Activated CD8-positive, alpha-beta memory T cell treated with anti-CD3 and anti-CD28 coated beads for 1 hour (primary cell): ENCODE data around the gene MRPS34.

Source experiments
- DNase-seq, 2 donors: peaks; one replicate each; pipeline ENCODE4 v3.0.0-alpha.2; 2020; ENCODE audit warnings: low read depth in 1 of 2; ENCODE audit errors: extremely low read depth in 1 of 2

The MRPS34 gene

GRCh38 chr16:1782408-1783264 is 9.7 kb upstream of the MRPS34 start, which contains the start of the genes NUBP2 and SPSB3:
TSS of gene NUBP2 (plus strand) at chr16:1782960. CDS start at chr16:1783021, 61 bp downstream.
TSS of gene SPSB3 (minus strand) at chr16:1782571. CDS start at chr16:1781483, 1,088 bp downstream.
- peak; percentile 94 for DNase-seq

DNA sequence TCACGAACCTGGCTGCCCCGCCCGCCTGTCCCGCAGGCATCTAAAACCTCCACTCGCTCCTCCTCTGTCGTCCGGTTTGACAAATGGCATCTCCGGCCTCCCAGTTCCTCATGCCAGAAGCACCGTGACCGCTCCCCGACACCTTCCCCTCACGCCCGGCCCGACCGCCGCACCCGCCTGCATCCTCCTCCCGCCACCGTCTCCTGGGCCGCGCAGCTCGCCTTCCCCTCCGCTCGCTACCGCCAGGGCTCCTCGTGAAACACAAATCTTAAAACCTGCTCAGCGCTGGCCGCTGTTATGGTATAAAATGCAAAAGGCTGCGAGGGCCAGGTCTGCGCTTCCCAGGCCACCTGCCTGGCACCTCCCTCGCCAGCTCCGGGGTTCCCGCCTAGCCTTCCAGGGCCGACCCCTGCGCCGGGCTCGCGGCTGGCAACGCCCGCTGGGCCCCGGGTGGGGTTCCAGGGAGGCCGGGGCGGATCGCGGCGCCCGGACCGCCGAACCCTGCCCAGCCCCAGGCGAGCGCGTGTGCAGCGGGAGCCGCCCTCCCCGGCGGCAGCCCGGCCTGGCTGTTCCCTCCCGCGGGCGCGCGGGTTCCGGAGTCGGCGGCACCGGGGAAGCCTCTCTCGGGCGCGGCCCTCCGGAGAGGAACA is 8.9 kb upstream of the MRPS34 start:
- no peak for DNase-seq

GRCh38 chr16:1781254-1781653 is 8.3 kb upstream of the MRPS34 start:
- no peak for DNase-seq

GRCh38 chr16:1780677-1781072 is 7.7 kb upstream of the MRPS34 start:
- DNase-seq: no peak

GRCh38 chr16:1779741-1780676 is 7.1 kb upstream of the MRPS34 start:
- DNase-seq: no peak

DNA sequence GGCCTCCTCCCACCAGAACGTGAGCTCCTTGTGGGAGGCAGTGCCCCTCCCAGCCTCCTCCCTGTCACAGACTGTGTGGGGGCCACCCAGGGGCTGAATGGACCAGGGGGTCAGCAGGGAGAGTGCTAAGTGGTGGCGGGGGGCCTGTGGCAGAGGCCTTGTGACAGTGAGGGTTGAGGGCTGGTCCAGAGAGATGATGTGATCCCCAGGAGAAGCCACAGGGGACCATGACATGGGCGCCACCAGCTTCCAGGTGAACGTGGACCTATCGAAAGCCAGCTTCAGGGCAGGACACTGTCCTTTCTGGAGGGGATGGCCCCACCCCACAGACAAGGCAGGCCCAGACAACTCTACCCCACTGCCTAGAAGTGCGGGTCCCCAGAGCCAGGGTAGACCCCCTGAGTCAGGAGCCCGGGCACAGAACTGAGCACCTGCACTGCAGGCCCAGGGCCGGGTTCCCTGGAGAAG is 6.3 kb upstream of the MRPS34 start:
- no peak for DNase-seq

DNA sequence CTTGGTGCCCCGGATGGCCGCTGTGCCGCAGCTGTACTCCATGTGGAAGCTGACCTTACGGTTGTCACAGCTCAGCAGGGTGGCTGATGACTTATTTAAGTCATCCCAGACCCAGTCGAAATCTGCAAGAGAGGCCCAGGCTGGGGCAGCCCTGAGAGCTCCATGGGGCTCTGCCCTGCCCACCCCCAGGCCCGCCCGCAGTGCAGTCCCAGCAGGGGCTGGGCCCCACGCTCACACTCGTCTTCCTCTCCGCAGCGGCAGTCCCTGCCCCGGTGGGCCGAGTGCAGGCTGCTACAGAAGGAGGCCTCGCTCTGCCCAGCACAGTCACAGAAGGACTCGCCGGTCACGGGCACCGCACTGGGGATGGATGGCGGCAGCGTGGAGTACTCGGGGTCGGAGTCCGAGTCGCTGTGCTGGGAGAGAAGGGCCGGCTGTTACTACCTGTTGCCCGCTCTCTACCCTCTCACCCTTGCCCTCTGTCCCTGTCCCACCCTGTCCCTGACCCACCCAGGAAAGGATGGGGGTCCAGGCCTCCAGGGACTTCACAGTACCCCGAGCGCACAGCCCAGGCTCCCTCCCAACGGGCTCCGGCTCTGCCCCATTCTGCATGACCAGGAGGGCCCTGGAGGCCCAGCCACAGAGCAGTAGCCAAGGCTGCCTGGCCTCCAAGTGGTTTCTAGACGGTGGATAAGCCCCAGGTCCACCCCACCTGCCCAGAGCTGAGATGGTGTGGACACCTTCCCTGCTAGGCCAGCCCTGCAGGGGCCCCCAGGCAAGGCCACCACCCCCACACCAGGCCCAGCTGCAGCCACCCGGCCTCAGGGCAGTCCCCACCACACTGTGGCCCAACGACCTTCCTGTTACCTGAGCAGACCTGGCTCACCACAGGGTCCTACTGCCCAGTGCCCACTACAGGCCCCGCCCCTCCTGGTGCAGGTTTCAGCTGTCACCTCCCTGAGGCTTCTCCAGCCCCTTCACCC is 5.6 kb upstream of the MRPS34 start:
- no peak for DNase-seq

DNA sequence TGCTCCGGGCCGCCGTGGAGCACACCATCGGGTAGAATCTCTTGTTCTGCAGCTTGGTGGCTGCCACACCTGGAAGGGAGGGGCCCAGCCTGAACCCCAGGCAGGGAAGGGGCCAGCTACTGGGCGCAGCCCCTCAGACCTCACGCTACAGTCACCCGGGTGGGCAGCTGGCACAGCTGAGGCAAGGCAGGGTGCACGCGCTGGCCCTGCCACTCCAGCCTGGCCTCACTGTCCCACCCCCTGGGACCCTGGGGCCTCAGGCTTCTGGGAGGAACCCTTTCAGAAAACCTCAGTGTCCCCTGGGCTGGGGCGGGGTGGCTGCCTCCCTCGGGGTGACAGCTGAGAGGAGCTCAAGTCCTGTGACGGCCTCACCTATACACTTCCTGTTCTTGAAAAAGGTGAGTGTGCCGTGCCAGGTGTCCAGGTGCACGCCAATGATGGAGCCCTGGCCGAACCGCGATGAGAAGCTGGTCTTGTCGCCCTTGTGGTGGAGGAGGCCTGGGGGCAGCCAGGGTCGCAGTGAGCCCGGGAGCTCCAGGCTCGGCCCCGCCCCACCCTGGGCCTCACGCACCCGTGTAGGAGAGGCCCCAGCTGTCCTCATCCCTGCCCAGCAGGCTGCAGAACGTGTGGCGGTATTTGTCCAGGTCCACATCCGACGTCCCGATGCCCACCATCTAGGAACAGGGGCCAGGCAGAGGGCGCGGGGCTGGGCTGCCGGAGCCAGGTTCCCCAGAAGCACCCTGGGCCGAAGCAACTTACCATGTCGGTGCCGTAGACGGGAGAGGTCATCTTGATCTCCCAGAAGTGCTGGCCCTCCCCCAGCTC is 4.7 kb upstream of the MRPS34 start:
- DNase-seq: no peak

GRCh38 chr16:1776991-1777374 is 4.0 kb upstream of the MRPS34 start:
- DNase-seq: no peak

- DNase-seq: no peak
These were observed 3.7 kb upstream of the MRPS34 start for GRCh38 chr16:1776672-1776955.

DNA sequence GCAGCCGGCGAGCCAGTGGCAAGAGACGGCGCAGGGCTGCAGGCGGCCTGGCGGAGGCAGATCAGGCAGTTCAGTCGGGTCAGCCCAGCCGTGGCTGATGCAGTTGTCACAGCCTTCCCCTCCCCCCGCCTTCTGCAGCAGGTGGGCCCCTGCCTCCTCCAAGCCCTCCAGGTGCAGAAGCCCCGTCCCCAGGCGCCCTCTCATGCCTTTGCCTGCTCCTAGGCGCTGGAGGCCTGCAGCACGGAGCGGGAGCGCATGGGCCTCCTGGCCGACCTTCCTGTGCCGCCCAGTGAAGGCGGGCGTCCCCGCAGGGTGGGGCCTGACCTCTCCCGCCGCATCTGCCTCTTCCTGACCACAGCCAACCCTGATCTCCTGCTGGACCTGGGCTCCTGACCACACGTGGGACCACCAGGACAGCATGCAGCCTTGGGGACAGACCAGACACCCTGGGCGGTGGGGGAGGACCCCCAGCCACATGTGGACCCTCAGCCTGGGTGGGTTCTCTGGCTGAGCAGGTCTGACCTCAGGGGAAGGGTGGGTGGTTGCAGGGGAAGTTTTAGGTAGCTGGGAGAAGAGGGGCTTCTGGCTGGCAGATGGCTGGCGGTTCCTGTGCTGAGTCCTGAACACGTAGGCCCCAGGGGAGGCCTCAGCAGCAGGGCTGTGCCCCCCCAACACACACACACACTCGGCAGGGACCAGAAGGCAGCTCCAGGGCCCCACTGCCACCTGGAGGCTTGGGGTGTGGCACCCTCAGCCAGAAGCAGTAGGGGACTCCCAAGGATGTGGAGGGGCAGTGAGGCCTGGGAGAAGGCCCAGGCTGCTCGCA is 3.1 kb upstream of the MRPS34 start:
- no peak for DNase-seq

DNA sequence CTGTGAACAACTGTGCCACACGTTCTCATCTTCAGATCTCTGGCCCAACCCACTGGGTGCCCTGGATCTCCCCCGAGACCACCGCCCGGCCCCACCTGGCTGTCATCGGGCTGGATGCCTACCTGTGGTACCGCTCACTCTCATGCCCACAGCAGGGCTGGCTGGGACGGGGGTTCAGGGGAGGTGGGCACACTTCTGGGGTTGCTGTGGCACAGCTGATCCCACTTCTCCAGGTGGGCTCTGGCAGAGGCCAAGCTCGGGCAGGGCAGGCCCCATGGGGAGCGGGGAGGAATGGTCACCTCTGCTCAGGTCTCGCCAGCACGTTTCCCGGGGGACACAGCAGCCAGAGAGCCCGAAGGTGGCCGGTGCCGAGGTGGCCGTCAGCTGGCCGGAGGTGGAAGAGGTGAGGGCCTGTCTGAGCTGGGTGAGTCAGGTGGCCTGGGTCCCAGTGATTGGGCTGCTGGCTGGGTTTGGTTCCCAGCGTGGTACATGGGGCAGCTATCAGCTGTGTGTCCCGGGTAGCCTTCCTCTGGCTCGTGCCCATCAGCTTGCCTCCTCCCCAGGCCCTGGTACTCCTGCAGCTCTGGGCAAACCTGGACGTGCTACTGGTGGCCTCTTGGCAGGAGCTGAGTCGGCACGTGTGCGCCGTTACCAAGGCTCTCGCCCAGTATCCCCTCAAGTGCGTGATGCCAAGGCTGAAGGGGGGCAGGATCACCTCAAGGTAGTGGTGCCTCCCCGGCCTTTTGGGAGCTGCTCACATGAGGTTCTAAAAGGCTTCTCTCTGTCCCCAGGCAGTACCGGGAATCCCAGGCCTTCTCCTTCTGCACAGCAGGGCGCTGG is 2.3 kb upstream of the MRPS34 start:
- no peak for DNase-seq

GRCh38 chr16:1774448-1774780 is 1.5 kb upstream of the MRPS34 start:
- no peak for DNase-seq

- DNase-seq: no peak
These were observed 941 bp upstream of the MRPS34 start for GRCh38 chr16:1773703-1774447.

DNA sequence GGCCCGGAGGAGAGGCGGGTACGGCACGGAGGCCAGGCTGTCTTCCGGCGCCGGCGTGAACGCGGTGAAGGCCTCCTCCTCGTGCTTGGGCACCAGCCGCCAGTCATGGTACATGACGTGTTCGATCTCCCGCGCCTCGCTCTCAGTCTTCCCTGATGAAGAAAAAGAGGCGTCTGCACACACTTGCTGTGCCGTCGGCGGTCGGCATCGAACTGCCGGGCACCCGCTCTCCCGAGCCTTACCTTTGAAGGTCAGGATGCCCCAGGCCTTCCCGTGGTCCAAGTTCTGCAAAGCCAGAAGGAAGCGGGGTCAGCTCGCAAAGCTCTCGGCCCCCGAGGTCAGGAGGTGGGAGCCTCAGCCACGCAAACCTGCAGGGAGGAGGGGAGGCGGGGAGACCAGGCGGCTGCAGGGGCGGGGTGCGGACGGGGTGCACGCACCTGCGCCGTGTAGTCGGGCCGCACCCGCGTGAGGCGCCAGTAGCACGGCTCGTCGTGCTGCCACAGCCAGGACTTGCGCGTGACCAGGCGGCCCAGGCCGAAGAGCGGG is 499 bp downstream of the MRPS34 start, which contains the start of gene EME2:
Gene EME2 (plus strand): TSS at position 449 of the 546 bp plus-strand sequence. CDS start 418 bp downstream, outside the sequence.
- DNase-seq: peak in 1 of 2 donors; percentile 22

GRCh38 chr16:1771864-1772361 is 1.0 kb downstream of the MRPS34 start:
- no peak for DNase-seq
